GM18867 (cell line): ENCODE data around the gene TMC2.

Experiments
- ATAC-seq: cut with Tn5 transposase; IDR thresholded peaks from one replicate; pipeline ENCODE4 v1.9.1; 2021; ENCODE audit warnings: mild to moderate bottlenecking, moderate library complexity; ENCODE audit not compliant: unreplicated experiment

Gene TMC2

DNA sequence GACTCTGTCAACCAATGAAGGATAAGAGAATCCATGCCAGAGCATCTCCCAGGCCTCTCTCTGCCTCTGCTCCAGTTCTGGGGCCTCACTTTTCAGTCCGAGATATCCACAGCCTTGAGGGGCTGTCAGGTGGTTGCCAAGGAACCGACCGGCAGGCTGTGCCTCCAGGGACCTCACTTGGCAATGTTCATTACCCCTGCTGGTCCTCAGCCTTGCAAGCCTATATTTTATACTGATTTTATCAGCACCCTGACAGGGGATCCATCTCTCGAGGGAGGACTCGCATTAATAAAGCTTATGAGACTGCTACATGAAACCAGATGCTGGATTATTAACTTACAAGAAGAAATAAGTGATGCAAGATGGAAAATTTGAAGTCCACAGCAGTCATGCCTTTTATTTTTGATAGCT lies 39.9 kb downstream of the TMC2 start:
- no peak for ATAC-seq

DNA sequence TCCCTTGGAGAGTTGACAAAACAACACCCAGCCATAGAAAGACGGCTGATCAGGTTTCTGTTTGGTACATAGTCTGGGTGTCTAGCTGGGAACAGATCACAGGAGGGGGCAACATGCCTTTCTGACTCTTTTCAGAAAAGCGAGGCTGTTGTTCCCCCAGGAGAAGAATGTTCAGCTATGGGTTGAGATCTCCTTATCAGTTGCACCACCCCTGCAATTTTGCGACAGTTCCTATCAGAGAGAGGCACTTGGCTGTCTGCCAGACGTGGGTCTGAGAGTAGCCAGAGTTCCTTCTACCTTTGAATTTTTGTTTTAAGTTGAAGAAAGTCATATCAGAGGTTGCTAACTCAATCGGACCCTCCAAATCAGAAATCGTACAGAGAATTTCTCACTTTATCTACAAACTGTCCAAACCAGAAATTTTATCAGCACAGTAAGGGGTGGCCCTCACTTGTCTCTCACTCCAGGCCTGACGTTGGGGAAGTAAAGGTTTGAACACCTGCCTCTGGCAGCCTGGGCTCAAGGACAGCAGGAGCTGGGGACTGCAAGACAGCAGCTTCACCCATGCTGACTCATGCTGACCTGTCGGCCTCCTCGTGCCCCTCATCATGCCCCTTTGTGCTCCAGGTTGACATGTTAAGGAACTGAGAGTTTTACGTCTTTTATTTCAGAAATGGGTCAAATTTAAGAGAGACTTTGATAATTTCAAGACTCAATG lies 42.3 kb downstream of the TMC2 start:
- ATAC-seq = no peak

DNA sequence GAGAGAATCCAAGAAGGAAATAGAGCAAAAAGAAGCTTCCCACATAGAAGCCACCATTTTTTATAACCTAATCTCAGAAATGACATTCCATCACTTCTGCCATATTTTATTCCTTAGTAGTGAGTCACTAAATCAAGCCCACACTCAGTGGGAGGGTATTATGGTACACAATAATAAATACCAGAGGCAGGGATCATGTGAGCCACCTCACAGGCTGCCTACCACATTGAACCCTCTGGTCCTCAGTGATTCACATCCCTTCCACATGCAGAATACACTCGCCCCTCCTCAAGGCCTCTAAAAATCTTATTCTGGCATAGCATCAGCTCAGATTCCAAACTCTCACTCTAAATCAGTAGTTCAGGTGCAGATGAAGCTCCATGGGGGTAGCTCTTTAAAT lies 49.4 kb downstream of the TMC2 start:
- no peak for ATAC-seq

DNA sequence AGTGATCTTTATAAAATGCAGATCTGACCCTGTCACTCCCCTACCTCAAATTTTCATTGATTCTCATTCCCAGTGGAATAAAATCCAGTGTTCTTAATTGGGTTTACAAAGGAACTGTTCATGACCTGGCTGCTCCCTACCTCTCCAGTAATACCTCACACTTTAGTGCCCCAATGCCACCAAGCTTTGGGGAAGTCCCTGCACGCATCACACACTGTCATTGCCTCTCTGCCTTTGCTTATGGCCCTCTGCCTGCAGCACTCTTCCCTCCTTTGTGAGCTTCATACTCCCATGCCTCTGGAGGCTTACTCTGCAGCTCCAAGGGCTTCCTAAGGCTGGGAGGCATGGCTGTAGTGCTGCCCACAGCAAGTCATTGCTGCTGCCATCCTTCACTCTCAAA lies 57.4 kb downstream of the TMC2 start:
- no peak for ATAC-seq

DNA sequence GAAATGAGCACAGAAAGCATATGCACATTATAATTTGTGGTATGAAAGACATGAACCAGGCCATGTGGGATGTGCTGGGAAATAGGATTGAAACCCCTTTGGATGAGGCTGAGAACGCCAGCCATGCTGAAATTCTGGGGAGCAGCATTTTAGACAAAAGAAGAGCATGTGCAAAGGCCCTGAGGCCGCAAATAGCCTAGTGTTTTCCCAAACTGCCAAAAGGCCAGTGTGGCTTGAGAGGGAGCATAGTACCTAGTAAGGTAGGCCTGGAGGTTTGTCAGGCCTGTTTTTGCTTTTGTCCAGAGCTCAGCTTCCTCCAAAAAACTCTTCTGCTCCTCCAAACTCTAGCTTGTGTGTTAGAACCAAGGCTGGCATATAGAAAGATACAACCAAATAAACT lies 58.7 kb downstream of the TMC2 start:
- ATAC-seq = no peak

DNA sequence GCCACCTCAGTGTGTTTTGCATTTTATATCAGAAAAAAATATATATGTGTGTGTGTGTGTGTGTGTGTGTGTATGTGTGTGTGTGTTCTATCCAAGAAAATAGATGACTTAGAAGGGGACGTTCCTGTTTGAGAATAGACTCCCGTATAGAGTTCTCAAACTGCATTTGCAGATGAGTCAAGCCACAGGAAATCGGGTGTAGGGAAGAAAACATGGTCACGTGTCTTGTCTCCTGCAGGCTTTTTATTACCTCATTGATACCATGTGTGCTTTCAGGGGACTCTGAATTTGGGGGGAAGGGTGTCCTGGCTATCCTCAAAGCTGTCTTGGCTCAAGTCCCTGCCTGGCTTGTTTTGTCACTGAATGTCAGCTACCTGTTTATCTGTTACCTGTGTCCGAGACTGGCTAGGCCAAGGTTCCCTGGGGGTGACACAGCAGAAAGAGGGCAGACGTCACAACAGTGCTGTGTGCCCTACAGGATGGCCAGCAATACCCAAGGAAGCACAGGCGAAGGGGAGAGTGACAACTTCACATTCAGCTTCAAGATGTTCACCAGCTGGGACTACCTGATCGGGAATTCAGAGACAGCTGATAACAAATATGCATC lies 60.4 kb downstream of the TMC2 start:
- ATAC-seq = no peak

DNA sequence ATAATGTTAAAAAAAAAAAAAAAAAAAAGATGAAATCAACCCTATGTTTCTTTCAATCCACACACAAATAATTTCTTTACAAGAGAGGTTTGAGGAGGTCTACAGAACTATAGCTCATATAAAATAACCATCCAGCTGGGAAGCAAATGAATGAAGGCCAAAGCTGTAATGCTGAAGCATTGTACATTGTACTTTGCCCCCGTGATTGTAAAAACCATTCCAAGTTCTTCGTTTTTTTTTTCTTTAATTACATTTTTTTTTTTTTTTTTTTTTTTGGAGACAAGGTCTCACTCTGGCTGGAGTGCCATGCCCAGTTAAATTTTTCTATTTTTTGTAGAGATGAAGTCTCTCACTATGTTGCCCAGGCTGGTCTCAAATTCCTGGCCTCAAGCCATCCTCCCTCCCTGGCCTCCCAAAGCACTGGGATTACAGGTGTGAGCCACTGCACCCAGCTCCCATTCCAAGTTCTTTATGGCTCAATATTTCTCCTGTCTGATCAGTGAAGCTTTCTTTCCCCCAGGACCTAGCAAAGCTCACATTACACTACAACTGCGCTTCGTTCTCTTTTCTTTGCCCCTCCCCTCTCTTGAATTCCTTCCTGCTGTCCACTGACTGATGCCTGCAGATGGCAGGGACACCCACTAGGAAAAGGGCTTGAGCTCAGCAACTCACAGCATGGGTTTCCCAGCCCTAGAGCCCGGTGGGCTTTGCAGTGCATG lies 63.1 kb downstream of the TMC2 start:
- no peak for ATAC-seq

DNA sequence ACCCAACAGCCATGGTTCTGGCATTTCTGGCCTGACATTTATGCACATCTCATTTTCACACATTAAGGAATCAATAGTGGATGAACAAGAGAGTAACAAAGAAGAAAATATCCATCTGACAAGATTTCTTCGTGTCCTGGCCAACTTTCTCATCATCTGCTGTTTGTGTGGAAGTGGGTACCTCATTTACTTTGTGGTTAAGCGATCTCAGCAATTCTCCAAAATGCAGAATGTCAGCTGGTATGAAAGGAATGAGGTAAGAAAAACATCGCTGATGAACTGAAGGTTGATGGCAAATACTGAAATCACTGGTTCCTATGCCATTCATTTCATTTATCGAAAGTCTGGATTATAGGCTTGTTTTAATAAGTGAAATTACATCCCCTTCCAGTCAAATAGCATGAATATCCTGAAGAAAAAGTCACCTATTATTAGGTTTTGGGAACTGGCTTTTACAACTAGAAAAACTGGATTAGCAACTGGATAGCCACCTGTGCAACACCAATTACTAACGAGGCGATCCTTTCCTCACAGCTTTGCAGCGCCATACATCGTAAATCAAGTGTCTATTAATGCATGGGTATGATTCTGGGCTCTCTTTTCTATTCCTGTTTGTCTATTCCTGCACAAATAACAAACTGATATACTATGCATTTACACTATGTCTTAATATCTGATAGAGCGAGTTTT lies 65.8 kb downstream of the TMC2 start:
- no peak for ATAC-seq

DNA sequence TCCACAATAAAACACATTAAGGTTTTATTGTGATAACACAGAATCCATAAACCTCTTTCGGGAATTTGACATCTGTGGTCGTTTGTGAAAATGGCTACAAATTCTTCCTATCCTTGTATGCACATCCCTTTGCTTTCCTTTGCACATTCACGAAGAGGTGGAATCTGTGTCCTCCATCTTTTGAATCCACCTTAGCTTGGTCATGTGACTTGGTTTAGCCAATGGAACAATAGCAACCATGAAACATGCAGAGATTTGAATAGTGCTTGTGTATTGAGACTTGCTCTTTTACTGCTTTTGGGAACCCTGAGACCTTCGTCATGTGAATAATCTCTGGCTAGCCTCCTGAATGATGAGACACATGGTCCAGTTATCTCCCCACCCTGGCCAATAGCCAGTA lies 66.4 kb downstream of the TMC2 start:
- ATAC-seq = no peak

DNA sequence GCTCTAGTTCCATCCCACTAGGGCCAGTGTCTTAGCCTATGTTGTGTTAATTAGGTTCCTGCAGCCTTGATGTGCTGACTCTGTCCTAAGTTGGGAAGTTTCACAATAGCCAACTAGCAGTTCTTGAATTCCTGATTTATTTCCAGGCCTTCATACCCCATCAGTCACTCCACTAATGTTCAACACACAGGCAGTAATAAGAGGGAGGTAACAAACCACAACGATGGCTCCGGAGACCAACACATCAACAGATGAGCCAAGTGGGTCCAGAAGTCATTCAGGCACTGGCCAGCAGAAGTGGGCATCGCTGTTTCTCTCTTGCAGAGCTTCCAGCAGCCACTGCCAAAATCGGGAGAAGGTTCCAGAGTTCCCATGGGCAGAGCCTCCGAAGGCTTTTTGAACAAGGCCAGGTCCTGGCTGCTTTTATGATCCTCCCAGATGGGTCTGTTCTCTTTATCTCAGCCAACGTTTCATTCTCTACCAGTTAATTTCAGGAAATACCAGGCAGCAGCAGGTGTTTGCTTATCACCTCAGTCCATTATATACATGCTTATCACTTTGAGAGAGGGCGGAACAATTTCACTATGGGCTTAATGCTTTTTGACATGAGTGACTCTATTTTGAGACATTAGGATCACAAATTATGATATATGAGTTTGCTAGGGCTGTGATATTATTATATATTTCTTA lies 67.6 kb downstream of the TMC2 start:
- no peak for ATAC-seq

DNA sequence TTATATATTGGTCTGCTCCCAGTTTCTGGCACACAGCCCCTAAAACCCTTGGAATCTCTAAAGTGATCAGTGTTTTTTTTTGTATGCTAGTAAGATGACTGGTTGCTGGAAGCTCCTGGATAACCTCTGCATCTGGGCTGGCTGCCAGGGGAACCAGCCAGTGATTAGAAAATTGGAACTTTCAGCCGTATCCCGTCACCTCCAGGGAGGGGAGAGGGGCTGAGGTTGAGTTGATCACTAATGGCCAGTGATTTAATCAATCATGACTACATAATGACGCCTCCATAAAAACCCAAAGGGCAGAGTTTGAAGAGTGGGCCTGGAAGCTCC lies 68.1 kb downstream of the TMC2 start:
- no peak for ATAC-seq

DNA sequence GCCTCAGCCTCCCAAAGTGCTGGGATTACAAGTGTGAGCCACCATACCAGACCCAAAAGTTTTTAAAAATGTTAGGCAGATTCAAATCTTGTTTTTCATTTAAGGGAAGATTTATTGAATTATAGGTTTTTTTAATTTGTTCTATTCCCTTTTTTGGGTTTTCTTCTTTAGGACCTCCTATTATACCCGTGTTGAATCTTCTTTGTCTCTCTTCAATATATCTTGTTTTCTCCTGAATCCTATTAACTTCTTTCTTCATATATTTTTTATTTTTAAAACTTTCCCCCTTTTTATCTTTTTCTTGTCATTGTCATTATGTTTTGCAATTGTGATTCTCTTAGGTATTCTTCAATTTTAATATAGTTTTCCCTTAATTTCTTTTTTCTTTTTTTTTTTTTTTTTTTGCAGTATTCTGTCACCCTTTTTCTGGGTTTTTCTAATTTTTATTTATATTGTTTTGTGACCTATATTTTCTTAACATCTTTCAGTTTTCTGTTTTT lies 70.2 kb downstream of the TMC2 start:
- ATAC-seq = no peak

DNA sequence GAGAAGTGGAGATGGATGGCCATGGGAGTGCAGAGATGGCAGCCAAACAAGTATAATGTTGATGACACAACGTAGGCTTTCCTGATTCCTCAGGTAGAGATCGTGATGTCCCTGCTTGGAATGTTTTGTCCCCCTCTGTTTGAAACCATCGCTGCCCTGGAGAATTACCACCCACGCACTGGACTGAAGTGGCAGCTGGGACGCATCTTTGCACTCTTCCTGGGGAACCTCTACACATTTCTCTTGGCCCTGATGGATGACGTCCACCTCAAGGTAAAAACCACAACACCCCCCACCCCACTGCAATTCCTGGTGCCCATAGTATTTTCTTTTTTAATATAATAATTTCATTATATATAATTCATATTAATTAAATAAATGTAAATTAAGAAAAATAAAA lies 74.0 kb downstream of the TMC2 start:
- no peak for ATAC-seq

DNA sequence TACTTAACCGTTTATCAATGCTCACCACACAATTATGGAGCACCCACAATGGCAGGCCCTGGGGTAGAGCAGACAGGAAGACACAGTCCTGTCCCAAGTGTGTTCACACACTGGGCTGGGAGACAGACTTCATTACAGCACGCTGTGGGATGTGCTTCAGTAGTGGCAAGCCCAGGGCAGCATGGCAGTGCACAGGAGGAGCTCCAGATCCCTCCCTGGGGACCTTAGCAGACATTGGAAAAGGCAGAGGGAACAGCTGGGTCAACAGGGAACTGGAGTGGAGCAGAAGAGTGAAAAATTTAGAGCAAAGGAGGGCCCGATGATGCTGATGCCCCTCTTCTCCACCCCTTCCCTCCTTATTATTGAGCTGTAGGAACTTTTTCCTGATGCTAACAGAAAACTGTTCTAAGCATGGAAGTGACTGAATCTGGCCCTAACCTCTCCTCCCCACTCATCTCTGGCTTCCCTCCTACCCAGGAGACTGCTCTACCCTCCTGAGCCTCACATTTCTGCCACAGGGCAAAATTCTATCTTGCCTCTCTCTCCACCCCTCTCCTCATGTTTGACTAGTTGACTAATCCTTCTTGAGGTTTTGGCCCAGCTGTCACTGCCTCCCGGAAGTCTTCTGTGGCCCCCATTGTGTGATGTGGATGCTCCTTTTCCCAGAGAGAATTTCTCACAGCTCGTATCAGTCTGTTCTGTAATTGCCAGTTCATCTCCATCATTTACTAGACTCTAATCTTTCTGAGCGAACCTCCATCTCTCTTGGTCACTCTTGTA lies 74.8 kb downstream of the TMC2 start:
- no peak for ATAC-seq

DNA sequence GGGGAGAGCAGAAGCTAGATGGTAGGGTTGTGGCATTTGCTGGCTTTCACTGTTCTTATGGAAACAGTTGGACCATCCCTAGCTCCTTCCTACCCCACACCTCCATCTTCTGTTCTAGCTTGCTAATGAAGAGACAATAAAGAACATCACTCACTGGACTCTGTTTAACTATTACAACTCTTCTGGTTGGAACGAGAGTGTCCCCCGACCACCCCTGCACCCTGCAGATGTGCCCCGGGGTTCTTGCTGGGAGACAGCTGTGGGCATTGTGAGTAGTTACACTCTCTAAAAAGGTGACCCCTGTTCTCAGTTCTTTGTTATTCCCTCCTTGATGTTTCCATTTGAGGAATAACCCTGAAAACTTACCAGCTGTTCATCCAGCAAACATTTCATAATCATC lies 75.7 kb downstream of the TMC2 start:
- ATAC-seq = no peak

DNA sequence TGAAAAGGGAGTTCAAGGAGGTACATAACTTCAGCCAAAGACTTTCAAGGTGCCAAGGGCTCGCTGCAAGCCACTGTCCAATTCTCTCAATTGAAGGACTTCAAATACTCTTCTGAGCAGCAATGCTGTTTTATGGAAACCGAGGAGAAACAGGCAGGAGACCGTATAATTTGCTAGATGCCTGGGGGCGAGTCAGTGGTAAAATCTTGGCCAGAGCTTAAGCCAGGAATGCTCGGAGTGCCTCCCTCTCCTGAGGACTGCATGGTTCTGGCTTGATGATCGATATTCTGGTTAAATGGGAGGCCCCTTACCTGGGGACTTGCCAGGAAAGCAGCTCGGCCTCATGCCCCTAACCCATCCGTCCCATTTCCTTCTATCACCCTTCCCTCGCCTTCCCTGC lies 80.3 kb downstream of the TMC2 start:
- no peak for ATAC-seq

DNA sequence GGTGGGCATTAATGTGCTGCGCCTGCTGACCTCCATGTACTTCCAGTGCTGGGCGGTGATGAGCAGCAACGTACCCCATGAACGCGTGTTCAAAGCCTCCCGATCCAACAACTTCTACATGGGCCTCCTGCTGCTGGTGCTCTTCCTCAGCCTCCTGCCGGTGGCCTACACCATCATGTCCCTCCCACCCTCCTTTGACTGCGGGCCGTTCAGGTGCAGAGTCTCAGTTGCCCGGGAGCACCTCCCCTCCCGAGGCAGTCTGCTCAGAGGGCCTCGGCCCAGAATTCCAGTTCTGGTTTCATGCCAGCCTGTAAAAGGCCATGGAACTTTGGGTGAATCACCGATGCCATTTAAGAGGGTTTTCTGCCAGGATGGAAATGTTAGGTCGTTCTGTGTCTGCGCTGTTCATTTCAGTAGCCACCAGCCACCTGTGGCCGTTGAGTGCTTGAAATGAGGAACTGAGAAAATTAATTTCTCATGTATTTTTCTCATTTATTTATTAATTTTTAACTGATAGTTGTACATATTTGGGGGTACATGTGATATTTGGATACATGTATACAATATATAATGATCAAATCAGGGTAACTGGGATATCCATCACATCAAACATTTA lies 80.8 kb downstream of the TMC2 start:
- ATAC-seq = no peak

DNA sequence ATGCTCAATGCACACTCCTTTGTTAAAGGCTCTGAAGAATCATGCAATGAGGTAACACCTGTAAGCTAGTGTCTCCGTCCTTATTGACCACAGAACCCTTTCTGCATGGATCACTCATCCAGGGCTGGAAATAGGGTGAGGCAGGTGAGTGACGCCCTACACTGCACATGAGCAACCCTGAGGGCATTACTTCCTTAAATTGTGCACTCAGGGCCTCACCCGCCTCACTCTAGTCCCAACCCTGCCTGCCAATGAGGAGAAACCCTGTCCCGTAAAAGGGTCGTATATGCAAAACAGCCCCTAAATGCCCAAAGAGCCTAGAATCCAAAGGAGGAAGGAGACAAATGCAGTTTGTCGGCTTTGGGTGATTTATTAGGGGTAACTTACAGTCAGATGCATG lies 82.4 kb downstream of the TMC2 start:
- ATAC-seq = no peak

DNA sequence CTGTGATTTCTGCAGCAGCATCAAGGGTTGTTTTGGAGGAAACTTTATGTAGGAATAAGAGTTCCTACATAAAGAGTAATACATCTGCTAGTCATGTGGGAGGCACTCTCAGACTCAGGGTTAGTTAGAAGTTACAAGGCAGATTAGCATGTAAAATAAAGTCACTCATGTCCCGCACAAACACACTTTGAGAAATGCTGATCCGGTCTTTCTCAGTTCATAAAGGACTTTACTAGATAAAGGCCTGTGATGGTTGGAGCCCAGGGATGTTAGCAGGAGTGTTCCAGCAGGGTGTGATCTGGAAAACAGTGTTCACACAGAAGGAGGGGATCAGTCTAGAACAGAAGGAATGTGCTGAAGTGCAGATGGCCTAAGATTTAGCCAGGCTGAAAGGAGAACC lies 83.0 kb downstream of the TMC2 start:
- ATAC-seq = no peak
